SK-N-SH treated with all-trans-retinoic acid at 6 μM for 48 hours (cell line): ENCODE results near the gene COL7A1.

ENCODE experiments used
- ARNTL ChIP-seq: fragments of 450-650 bp; formaldehyde crosslinking; IDR thresholded peaks from 2 replicates; pipeline ENCODE4 v1.5.0; 2020; ENCODE audit warnings: low read depth, mild to moderate bottlenecking, moderate library complexity, borderline replicate concordance
- BACH2 ChIP-seq: fragments of 250-450 bp; sonication (Bioruptor Pico); IDR thresholded peaks from 2 replicates; pipeline ENCODE4 v1.9.0; 2021; ENCODE audit warnings: mild to moderate bottlenecking, borderline replicate concordance
- CSRNP3 ChIP-seq: fragments of 250-450 bp; sonication (Bioruptor Pico); IDR thresholded peaks from 2 replicates; pipeline ENCODE4 v1.5.1; 2021; ENCODE audit warnings: mild to moderate bottlenecking, moderate library complexity
- GLIS3 ChIP-seq: fragments of 250-450 bp; sonication (Bioruptor Pico); IDR thresholded peaks from 2 replicates; pipeline ENCODE4 v1.5.0; 2020; ENCODE audit warnings: mild to moderate bottlenecking, moderate library complexity
- ISL1 ChIP-seq: fragments of 250-450 bp; sonication (Bioruptor Pico); IDR thresholded peaks from 2 replicates; pipeline ENCODE4 v2.1.2; 2022; ENCODE audit warnings: mild to moderate bottlenecking, moderate library complexity
- PATZ1 ChIP-seq: fragments of 250-450 bp; sonication (Bioruptor Pico); IDR thresholded peaks from 2 replicates; pipeline ENCODE4 v1.8.0; 2020; ENCODE audit warnings: mild to moderate bottlenecking, moderate library complexity, borderline replicate concordance
- TSHZ2 ChIP-seq: fragments of 250-450 bp; sonication (Bioruptor Pico); IDR thresholded peaks from 2 replicates; pipeline ENCODE4 v1.5.0; 2020; ENCODE audit warnings: mild to moderate bottlenecking, moderate library complexity
- ZFP3 ChIP-seq: fragments of 250-450 bp; sonication (Bioruptor Pico); IDR thresholded peaks from 2 replicates; pipeline ENCODE4 v1.5.0; 2020; ENCODE audit warnings: mild to moderate bottlenecking, moderate library complexity
- ZNF565 ChIP-seq: fragments of 450-650 bp; formaldehyde crosslinking; conservative IDR thresholded peaks from 2 replicates; pipeline ENCODE4 v1.5.0; 2020; ENCODE audit warnings: low read depth, mild to moderate bottlenecking, moderate library complexity
- ZNF70 ChIP-seq: fragments of 450-650 bp; formaldehyde crosslinking; IDR thresholded peaks from 2 replicates; pipeline ENCODE4 v1.5.0; 2020; ENCODE audit warnings: mild to moderate bottlenecking, moderate library complexity
- ZNF8 ChIP-seq: fragments of 450-650 bp; formaldehyde crosslinking; IDR thresholded peaks from 2 replicates; pipeline ENCODE4 v1.5.0; 2020; ENCODE audit warnings: mild to moderate bottlenecking, moderate library complexity
- TF ChIP-seq, protein P1 (sequence below): fragments of 250-450 bp; sonication (Bioruptor Pico); IDR thresholded peaks from 2 replicates; pipeline ENCODE4 v1.5.1; 2020; ENCODE audit warnings: low read depth, mild to moderate bottlenecking, moderate library complexity

DNA sequence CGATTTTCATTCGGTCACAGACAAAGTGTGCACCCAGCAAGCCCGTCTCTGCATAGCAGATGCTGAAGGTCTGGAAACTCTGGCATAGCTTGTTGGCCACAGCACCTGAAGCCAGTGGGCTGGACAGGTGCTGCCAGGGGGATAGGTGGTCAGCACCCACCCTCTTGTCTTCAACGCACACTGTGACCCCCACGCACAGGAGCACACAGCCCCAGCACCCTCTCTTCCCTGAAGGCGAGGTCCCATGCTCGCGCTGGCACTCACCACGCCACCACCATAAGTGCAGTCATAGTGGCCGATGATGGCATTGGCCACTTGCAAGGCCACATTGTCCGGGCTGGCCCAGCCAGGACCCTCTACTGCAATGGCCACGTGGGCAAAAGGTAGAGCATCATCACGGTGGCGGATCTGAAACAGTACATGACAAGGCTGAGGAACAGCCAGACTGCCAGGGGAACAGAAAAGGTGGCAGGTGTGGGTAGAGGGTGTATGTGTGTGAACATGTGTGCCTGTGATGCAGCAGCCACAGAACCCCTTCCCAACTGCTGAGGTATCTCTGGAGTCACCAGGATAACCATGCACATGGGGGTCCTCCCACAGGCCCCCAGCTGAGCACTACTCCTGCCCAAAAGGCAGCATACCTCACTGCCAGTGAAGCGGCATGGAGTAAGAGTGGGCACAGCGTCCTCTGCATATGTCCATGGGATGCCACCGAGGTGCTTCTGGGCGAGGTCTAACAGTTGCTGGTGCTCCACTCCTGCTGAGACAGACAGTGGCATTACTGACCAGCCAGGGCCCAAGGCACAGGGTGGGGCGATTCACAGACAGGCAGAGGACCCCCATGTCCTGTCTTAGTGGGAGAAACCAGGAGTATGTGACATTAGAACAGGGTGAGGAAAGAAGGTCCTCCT lies 5.8 kb upstream of the COL7A1 start:
- TF ChIP-seq ARNTL: no peak
- no peak for TF ChIP-seq ZNF565
- no peak for TF ChIP-seq ZNF8 (CRISPR knock-in tag)
- no peak for TF ChIP-seq ISL1
- TF ChIP-seq ZFP3: no peak
- TF ChIP-seq, protein P1, sequence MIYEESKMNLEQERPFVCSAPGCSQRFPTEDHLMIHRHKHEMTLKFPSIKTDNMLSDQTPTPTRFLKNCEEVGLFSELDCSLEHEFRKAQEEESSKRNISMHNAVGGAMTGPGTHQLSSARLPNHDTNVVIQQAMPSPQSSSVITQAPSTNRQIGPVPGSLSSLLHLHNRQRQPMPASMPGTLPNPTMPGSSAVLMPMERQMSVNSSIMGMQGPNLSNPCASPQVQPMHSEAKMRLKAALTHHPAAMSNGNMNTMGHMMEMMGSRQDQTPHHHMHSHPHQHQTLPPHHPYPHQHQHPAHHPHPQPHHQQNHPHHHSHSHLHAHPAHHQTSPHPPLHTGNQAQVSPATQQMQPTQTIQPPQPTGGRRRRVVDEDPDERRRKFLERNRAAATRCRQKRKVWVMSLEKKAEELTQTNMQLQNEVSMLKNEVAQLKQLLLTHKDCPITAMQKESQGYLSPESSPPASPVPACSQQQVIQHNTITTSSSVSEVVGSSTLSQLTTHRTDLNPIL: no peak
- TF ChIP-seq PATZ1 (CRISPR knock-in tag): no peak
- TF ChIP-seq ZNF70: no peak
- TF ChIP-seq GLIS3 (CRISPR knock-in tag): no peak
- TF ChIP-seq CSRNP3 (CRISPR knock-in tag): no peak
- TF ChIP-seq BACH2 (CRISPR knock-in tag): no peak
- no peak for TF ChIP-seq TSHZ2 (CRISPR knock-in tag)
